NCI-H446 (cell line): ENCODE measurements around the gene CCDC92.

ENCODE experiments used
- DNase-seq, 2 experiments: peaks; one replicate each; lab custom pipeline; 2025; lab: John Stamatoyannopoulos, UW

The CCDC92 gene

GRCh38 chr12:124002021-124002644 is 29.5 kb upstream of the CCDC92 start:
- no peak for DNase-seq

- DNase-seq, result no peak
Observed at GRCh38 chr12:124001343-124001742, 28.7 kb upstream of the CCDC92 start.

- DNase-seq, result no peak
Observed at GRCh38 chr12:124000111-124000510, 27.5 kb upstream of the CCDC92 start.

- DNase-seq, result no peak
Observed at GRCh38 chr12:123998991-123999359, 26.3 kb upstream of the CCDC92 start.

- DNase-seq, result no peak
Observed at GRCh38 chr12:123998344-123998990, 25.8 kb upstream of the CCDC92 start.

GRCh38 chr12:123997908-123998307 is 25.3 kb upstream of the CCDC92 start:
- DNase-seq, result no peak

- DNase-seq, result no peak
Observed at GRCh38 chr12:123997033-123997822, 24.6 kb upstream of the CCDC92 start.

- no peak for DNase-seq
Observed at GRCh38 chr12:123996581-123996980, 23.9 kb upstream of the CCDC92 start.

- no peak for DNase-seq
Observed at GRCh38 chr12:123995023-123995748, 22.6 kb upstream of the CCDC92 start.

- DNase-seq, result no peak
Observed at GRCh38 chr12:123992118-123992825, 19.6 kb upstream of the CCDC92 start.

- no peak for DNase-seq
Observed at GRCh38 chr12:123991372-123991951, 18.8 kb upstream of the CCDC92 start.

- no peak for DNase-seq
Observed at GRCh38 chr12:123990511-123990910, 17.9 kb upstream of the CCDC92 start.

GRCh38 chr12:123989753-123990152 is 17.1 kb upstream of the CCDC92 start:
- DNase-seq, result no peak

GRCh38 chr12:123989168-123989567 is 16.5 kb upstream of the CCDC92 start:
- no peak for DNase-seq

GRCh38 chr12:123987022-123987421 is 14.4 kb upstream of the CCDC92 start:
- DNase-seq, result no peak

GRCh38 chr12:123986374-123986965 is 13.8 kb upstream of the CCDC92 start:
- no peak for DNase-seq

- DNase-seq, result no peak
Observed at GRCh38 chr12:123984903-123985302, 12.3 kb upstream of the CCDC92 start.

GRCh38 chr12:123983822-123984485 is 11.3 kb upstream of the CCDC92 start:
- DNase-seq, result peak; percentile 37 to 57

- no peak for DNase-seq
Observed at GRCh38 chr12:123982269-123982668, 9.6 kb upstream of the CCDC92 start.

GRCh38 chr12:123979566-123979965 is 6.9 kb upstream of the CCDC92 start:
- DNase-seq, result no peak
